HepG2 (cell line): ENCODE data around the gene SOAT2. TPM values are rescaled to one million over a fixed set of nuclear protein-coding genes. Genes with fewer than 3 reads are reported as not detected.
A peak's percentile ranks its signal among the peaks of the same experiment; 100 is the strongest.

ENCODE experiments used
- ATAC-seq: fragments of 200-7000 bp; cut with Tn5 transposase; 3 replicates; pipeline ENCODE4 v1.9.1; 2020; ENCODE audit warnings: mild to moderate bottlenecking, moderate library complexity
- BruUV-seq: library from RNA; stranded (reverse); fragments of 400-500 nt; replicated peaks from 2 replicates; lab custom pipeline; 2021; lab: Mats Ljungman, UMichigan
- CTCF ChIA-PET: fragments of 300-600 bp; formaldehyde crosslinking; extraction: SDS; loops from one replicate; lab custom pipeline; 2021; ENCODE audit warnings: low total read pairs, inconsistent platforms, low intra/inter-chr PET ratio; lab: Yijun Ruan, JAX
- POLR2A ChIA-PET: fragments of 350-600 bp; sonication (Branson Sonifier 250); formaldehyde crosslinking; loops from one replicate; lab custom pipeline; 2020; ENCODE audit warnings: antibody characterized with exemption, inconsistent platforms; lab: Yijun Ruan, JAX
- DNase-seq: peaks from one replicate; pipeline ENCODE4 v3.0.0-alpha.2; 2015; ENCODE audit warnings: low spot score
- FAIRE-seq: peaks from 3 replicates; lab custom pipeline; 2011; peaks lifted over from hg19 to GRCh38; lab: Jason Lieb, UNC
- H2AFZ ChIP-seq: one replicate; pipeline ENCODE4 v1.6.1; 2011; ENCODE audit warnings: low read length, inconsistent platforms
- H3K27ac ChIP-seq: fragments of 300-600 bp; 3 replicates; pipeline ENCODE4 v1.8.0; 2011; ENCODE audit warnings: mixed run types, mild to moderate bottlenecking, mixed read lengths, low read length, inconsistent platforms; ENCODE audit not compliant: insufficient read depth; ENCODE audit errors: extremely low read length
- H3K27me3 ChIP-seq, 2 experiments: fragments of 200-600 bp in 1 of 2; 2 replicates in 1 of 2; 3 replicates in 1 of 2; pipeline versions ENCODE4 v1.6.0 to v1.8.0; 2011; ENCODE audit warnings: low read length in 2 of 2, mild to moderate bottlenecking in 2 of 2, moderate library complexity in 2 of 2, inconsistent platforms in 1 of 2; ENCODE audit not compliant: insufficient read depth in 2 of 2, control insufficient read depth in 1 of 2
- H3K36me3 ChIP-seq, 2 experiments: fragments of 200-600 bp in 1 of 2; replicated peaks in 1 of 2; 2 replicates in 1 of 2; 3 replicates in 1 of 2; pipeline versions ENCODE4 v1.5.1 to v1.8.0; 2011; ENCODE audit warnings: low read length in 2 of 2, inconsistent platforms in 1 of 2; ENCODE audit not compliant: insufficient read depth in 2 of 2, control insufficient read depth in 1 of 2
- H3K4me1 ChIP-seq: 2 replicates; pipeline ENCODE4 v1.5.1; 2012; ENCODE audit warnings: low read length, inconsistent platforms; ENCODE audit not compliant: insufficient read depth
- H3K4me2 ChIP-seq: 2 replicates; pipeline ENCODE4 v1.6.0; 2011; ENCODE audit warnings: low read depth, low read length, inconsistent platforms
- H3K4me3 ChIP-seq, 3 experiments: fragments of 200-600 bp in 1 of 3; sonication (generic), shearing (Covaris generic) in 1 of 3; replicated peaks in 1 of 3; 2 replicates each; pipeline ENCODE4 v1.5.1; 2011 to 2016; ENCODE audit warnings: low read length in 3 of 3, inconsistent platforms in 2 of 3, low read depth in 2 of 3, mild to moderate bottlenecking in 2 of 3, control low read depth in 1 of 3, mixed read lengths in 1 of 3; ENCODE audit not compliant: insufficient read depth in 1 of 3
- H3K79me2 ChIP-seq: one replicate; pipeline ENCODE4 v1.6.1; 2011; ENCODE audit warnings: low read length, inconsistent platforms; ENCODE audit not compliant: insufficient read depth
- H3K9ac ChIP-seq: 2 replicates; pipeline ENCODE4 v1.6.0; 2011; ENCODE audit warnings: mild to moderate bottlenecking, low read depth, low read length, inconsistent platforms; ENCODE audit not compliant: insufficient read depth
- H3K9me3 ChIP-seq: 2 replicates; pipeline ENCODE4 v1.5.1; 2012; ENCODE audit warnings: mild to moderate bottlenecking, low read length
- H4K20me1 ChIP-seq: 2 replicates; pipeline ENCODE4 v1.6.0; 2011; ENCODE audit warnings: inconsistent platforms, mild to moderate bottlenecking, low read length, moderate library complexity; ENCODE audit not compliant: insufficient read depth
- ETV6 ChIP-seq: sonication (generic); formaldehyde crosslinking; conservative IDR thresholded peaks from 2 replicates; pipeline ENCODE4 v1.4.0; 2020; ENCODE audit warnings: missing genetic modification reagents
- GLI4 ChIP-seq: sonication (generic); formaldehyde crosslinking; IDR thresholded peaks from 2 replicates; pipeline ENCODE4 v1.5.1; 2020; ENCODE audit warnings: missing genetic modification reagents, mild to moderate bottlenecking, moderate library complexity, borderline replicate concordance
- HNRNPUL1 ChIP-seq: fragments of 200-400 bp; formaldehyde crosslinking; IDR thresholded peaks from 2 replicates; pipeline ENCODE4 v1.6.1; 2017; ENCODE audit warnings: low read depth, mild to moderate bottlenecking, low read length, moderate library complexity
- MIXL1 ChIP-seq: IDR thresholded peaks from 2 replicates; pipeline ENCODE4 v1.6.1; 2016
- NCOA1 ChIP-seq: sonication (generic); formaldehyde crosslinking; IDR thresholded peaks from 2 replicates; pipeline ENCODE4 v1.9.0; 2021; ENCODE audit warnings: missing genetic modification reagents
- NR3C1 ChIP-seq: sonication (generic); formaldehyde crosslinking; IDR thresholded peaks from 2 replicates; pipeline ENCODE4 v1.4.0; 2020; ENCODE audit warnings: missing genetic modification reagents
- PCBP1 ChIP-seq: fragments of 200-400 bp; formaldehyde crosslinking; IDR thresholded peaks from 2 replicates; pipeline ENCODE4 v1.6.1; 2017; ENCODE audit warnings: mild to moderate bottlenecking, low read depth, low read length, borderline replicate concordance
- RFX5 ChIP-seq: IDR thresholded peaks from 2 replicates; pipeline ENCODE4 v1.6.1; 2011; ENCODE audit warnings: low read depth, low read length, improper control_type of control experiment
- SCMH1 ChIP-seq: sonication (generic); formaldehyde crosslinking; IDR thresholded peaks from 2 replicates; pipeline ENCODE4 v1.9.0; 2021; ENCODE audit warnings: missing genetic modification reagents, mild to moderate bottlenecking, borderline replicate concordance
- SRF ChIP-seq: IDR thresholded peaks from 2 replicates; pipeline ENCODE4 v1.6.1; 2011; ENCODE audit warnings: mild to moderate bottlenecking, low read depth, low read length, moderate library complexity
- ZNF207 ChIP-seq: fragments of 450-650 bp; IDR thresholded peaks from 2 replicates; pipeline ENCODE4 v1.6.1; 2016; ENCODE audit warnings: antibody characterized with exemption, borderline replicate concordance
- ZNF552 ChIP-seq: sonication (generic); formaldehyde crosslinking; IDR thresholded peaks from 2 replicates; pipeline ENCODE4 v1.9.0; 2022; ENCODE audit warnings: missing genetic modification reagents, mild to moderate bottlenecking, borderline replicate concordance
- ZSCAN9 ChIP-seq: IDR thresholded peaks from 2 replicates; pipeline ENCODE4 v1.6.1; 2016; ENCODE audit warnings: borderline replicate concordance
- WGBS: methylation state at CpG from one replicate; pipeline ENCODE4 v1.1.6; 2017; ENCODE audit warnings: low lambda C conversion rate; 5-methylcytosine and 5-hydroxymethylcytosine counted together
- in situ Hi-C: cut with HindIII; loops from 2 replicates; pipeline ENCODE4 v1.10.0; 2017; ENCODE audit warnings: low pct_unique_long_range_greater_than_20kb; ENCODE audit not compliant: extremely low pct_ligation_motif_present
- intact Hi-C: fragments of 100-400 bp; cut with micrococcal nuclease; formaldehyde crosslinking; loops from one replicate; pipeline ENCODE4 v1.10.0; 2022; ENCODE audit not compliant: unreplicated experiment
- polyA plus RNA-seq, 8 experiments: library from polyadenylated mRNA; depleted of rRNA in 3 of 8; stranded (reverse) in 7 of 8; unstranded in 1 of 8; fragments of >200 nt; fragmentation: Illumina TruSeq in 4 of 8; extraction: Trizol in 4 of 8; gene quantifications; 2 replicates each; pipeline versions ENCODE4 v1.2.1 to v1.2.3, GENCODE V29; 2011 to 2016; ENCODE audit warnings: low read depth in 4 of 8, missing spikeins in 1 of 8, mixed read lengths in 1 of 8; ENCODE audit not compliant: insufficient read depth in 1 of 8
- total RNA-seq, 5 experiments: library from RNA; depleted of rRNA; stranded (reverse); fragments of >200 nt; fragmentation: Illumina TruSeq; extraction: Trizol; gene quantifications; 2 replicates each; pipeline ENCODE4 v1.2.3, GENCODE V29; 2016; ENCODE audit warnings: low read depth in 1 of 5
- TF ChIP-seq, protein P1 (sequence below): sonication (generic); formaldehyde crosslinking; IDR thresholded peaks from 2 replicates; pipeline ENCODE4 v1.4.0; 2020; ENCODE audit warnings: missing genetic modification reagents
- TF ChIP-seq, protein P2 (sequence below): sonication (generic); formaldehyde crosslinking; IDR thresholded peaks from 2 replicates; pipeline ENCODE4 v1.4.0; 2020; ENCODE audit warnings: missing genetic modification reagents
- TF ChIP-seq, protein P3 (sequence below): sonication (generic); formaldehyde crosslinking; IDR thresholded peaks from 2 replicates; pipeline ENCODE4 v1.4.0; 2020; ENCODE audit warnings: missing genetic modification reagents

The SOAT2 gene
- total and polyA plus RNA-seq, 2 of the 13 experiments (the other 11 are each of a cell fraction or from before 2014, with no cell fraction given) = 14.9 to 108 TPM

DNA sequence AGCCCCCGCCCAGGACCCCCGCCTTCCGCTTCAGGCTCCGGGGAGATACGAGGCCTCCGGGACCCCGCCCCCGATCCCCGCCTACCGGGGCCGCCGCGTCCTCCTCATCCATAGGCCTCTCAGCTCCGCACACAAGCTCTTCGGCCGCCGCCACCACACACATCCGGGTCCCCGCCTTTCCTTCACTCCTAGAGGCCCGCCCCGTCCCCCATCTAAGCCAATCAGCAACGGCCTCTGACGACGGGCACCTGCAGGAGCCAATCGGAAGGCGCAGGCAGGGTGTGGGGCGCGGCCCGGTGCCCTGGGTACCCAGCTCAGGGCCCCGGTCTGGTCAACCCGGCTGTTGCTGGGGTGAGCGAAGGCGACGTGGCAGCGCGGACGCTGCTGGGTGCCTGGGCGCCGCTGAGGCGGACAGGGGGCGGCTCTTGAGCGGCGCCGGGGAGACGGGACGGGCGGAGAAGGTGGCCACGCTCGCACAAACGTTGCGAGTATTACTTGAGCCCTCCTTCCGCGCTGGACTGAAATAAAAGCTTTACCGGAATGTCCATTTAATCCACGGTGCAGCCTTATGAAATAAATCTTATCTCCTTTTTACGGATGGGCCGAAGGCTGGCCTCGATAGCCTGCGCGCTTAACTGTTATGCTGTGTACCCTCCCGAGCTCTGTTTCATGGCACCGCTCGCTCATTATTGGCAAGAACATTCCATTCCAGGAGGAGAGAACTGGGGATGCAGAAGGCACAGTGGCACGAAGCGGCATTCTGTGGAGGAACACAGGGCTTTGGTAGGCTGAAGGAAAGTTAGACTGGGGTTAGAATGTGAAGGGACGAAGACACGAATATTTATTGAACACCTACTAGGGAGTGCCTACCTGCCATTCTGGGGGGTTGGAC, 23.8 kb upstream of the SOAT2 start, which contains the start of gene SPRYD3 (continued):
- peak; percentile 90 for TF ChIP-seq RFX5
- TF ChIP-seq, protein P1, sequence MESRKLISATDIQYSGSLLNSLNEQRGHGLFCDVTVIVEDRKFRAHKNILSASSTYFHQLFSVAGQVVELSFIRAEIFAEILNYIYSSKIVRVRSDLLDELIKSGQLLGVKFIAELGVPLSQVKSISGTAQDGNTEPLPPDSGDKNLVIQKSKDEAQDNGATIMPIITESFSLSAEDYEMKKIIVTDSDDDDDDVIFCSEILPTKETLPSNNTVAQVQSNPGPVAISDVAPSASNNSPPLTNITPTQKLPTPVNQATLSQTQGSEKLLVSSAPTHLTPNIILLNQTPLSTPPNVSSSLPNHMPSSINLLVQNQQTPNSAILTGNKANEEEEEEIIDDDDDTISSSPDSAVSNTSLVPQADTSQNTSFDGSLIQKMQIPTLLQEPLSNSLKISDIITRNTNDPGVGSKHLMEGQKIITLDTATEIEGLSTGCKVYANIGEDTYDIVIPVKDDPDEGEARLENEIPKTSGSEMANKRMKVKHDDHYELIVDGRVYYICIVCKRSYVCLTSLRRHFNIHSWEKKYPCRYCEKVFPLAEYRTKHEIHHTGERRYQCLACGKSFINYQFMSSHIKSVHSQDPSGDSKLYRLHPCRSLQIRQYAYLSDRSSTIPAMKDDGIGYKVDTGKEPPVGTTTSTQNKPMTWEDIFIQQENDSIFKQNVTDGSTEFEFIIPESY (CRISPR knock-in tag) = 0 out of 2 replicates have a peak, but pooled peaks have one; percentile 9
- TF ChIP-seq, protein P2, sequence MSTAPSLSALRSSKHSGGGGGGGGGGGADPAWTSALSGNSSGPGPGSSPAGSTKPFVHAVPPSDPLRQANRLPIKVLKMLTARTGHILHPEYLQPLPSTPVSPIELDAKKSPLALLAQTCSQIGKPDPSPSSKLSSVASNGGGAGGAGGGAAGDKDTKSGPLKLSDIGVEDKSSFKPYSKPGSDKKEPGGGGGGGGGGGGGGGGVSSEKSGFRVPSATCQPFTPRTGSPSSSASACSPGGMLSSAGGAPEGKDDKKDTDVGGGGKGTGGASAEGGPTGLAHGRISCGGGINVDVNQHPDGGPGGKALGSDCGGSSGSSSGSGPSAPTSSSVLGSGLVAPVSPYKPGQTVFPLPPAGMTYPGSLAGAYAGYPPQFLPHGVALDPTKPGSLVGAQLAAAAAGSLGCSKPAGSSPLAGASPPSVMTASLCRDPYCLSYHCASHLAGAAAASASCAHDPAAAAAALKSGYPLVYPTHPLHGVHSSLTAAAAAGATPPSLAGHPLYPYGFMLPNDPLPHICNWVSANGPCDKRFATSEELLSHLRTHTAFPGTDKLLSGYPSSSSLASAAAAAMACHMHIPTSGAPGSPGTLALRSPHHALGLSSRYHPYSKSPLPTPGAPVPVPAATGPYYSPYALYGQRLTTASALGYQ = 0 out of 2 replicates have a peak, but pooled peaks have one; percentile 21

DNA sequence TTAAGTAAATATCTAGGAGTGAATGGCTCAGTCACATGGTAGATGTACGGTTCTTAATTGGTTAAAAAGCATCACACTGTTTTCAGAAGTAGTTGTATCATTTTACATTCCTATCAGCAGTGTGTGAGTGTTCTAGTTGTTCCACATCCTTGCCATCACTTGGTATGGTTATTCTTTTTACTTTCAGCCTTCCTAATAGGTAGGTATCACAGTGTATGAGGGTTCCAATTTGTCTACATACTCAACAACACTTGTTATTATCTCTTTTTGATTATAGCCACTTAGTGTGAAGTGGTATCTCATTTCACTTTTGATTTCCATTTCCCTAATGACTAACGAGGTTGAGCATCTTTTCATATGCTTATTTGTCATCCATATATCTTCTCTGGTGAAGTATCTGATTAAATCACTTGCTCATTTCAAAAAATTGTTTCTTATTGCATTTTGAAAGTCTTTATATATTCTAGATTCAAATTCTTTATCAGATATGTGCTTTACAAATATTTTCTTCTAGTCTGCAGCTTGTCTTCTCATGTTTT, 20.6 kb upstream of the SOAT2 start:
- no peak overlapping the region for H3K4me2 ChIP-seq
- no peak overlapping the region for H2AFZ ChIP-seq
- no peak for ATAC-seq
- no peak overlapping the region for H3K4me3 ChIP-seq
- no peak overlapping the region for H3K9ac ChIP-seq
- no peak overlapping the region for H3K27ac ChIP-seq
- WGBS = 3% methylated on average over 2 of the region's 2 CpGs
- intact Hi-C loops = no loop called here
- no peak for FAIRE-seq
- no peaks in the 10 kb centered on the region for H4K20me1 ChIP-seq
- no peaks in the 10 kb centered on the region for H3K9me3 ChIP-seq
- DNase-seq = no peak
- H3K36me3 ChIP-seq = no peaks in the 10 kb centered on the region
- peaks cover 25% of the 10 kb centered on the region for H3K4me1 ChIP-seq
- no peaks in the 10 kb centered on the region for H3K79me2 ChIP-seq
- H3K27me3 ChIP-seq = no peaks in the 10 kb centered on the region; a peak in 1 of 5 replicates
- BruUV-seq = no TSS peak
- in situ Hi-C loops = no loop called here
- POLR2A ChIA-PET = no interaction called here
- CTCF ChIA-PET = no interaction called here
- TF ChIP-seq ZSCAN9 (CRISPR knock-in tag) = no peak
- no peak for TF ChIP-seq SCMH1 (CRISPR knock-in tag)
- TF ChIP-seq NR3C1 (CRISPR knock-in tag) = no peak
- no peak for TF ChIP-seq SRF
- TF ChIP-seq ETV6 (CRISPR knock-in tag) = no peak
- no peak for TF ChIP-seq ZNF207
- TF ChIP-seq PCBP1 = no peak
- no peak for TF ChIP-seq ZNF552 (CRISPR knock-in tag)
- TF ChIP-seq HNRNPUL1 = no peak
- TF ChIP-seq, protein P3, sequence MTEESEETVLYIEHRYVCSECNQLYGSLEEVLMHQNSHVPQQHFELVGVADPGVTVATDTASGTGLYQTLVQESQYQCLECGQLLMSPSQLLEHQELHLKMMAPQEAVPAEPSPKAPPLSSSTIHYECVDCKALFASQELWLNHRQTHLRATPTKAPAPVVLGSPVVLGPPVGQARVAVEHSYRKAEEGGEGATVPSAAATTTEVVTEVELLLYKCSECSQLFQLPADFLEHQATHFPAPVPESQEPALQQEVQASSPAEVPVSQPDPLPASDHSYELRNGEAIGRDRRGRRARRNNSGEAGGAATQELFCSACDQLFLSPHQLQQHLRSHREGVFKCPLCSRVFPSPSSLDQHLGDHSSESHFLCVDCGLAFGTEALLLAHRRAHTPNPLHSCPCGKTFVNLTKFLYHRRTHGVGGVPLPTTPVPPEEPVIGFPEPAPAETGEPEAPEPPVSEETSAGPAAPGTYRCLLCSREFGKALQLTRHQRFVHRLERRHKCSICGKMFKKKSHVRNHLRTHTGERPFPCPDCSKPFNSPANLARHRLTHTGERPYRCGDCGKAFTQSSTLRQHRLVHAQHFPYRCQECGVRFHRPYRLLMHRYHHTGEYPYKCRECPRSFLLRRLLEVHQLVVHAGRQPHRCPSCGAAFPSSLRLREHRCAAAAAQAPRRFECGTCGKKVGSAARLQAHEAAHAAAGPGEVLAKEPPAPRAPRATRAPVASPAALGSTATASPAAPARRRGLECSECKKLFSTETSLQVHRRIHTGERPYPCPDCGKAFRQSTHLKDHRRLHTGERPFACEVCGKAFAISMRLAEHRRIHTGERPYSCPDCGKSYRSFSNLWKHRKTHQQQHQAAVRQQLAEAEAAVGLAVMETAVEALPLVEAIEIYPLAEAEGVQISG (CRISPR knock-in tag) = no peak
- TF ChIP-seq GLI4 (CRISPR knock-in tag) = no peak
- TF ChIP-seq NCOA1 (CRISPR knock-in tag) = no peak
- TF ChIP-seq MIXL1 (CRISPR knock-in tag) = no peak
